Activated T-cell treated with anti-CD3 and anti-CD28 coated beads for 4 hours (primary cell): ENCODE measurements around the gene GSTK1.

Experiments used
- DNase-seq: peaks from one replicate; pipeline ENCODE4 v3.0.0-alpha.2; 2020

GSTK1 gene

DNA sequence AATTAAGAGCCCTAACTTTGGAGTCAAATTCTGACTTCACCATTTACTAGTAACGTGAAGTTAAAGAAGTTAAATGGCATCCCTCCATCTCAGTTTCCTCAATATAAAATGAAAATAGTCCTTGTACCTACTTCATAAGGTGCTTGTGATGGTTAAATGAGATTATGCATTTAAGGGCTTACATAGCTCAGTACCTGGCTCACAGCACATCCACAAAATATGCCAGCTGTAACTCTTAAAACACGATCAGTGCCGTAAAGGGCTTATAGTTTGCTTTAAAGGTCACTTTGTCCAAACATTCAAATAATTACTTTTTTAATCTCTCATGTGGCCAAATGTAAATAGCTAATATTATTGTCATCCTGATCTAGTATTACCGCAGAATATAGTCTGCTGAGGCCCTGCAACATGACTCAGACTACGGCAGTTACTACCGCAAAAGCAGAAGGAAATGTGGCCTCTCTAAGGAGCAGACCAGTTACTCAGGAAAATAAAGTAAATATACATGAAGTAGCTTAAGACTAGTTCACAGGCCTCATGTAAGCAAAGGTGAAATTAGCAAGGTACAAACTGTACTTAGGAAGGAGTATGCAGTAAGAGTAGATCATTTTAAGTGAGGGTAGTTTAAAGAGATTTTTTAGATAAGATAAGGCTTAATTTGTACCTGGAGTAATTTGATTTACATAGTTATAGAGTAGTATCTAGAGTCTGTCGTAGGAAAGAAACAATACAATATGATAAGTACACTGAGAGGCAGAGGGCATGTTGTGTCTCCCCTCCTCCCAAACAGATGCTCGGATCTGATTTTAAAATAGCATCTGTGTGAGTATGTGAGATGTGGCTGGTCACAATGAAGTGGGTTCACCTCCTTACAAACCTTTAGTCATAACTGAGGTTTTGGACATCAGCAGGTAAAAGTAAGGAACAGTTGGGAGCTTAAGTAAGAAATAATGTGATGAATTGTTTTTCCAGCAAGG lies 38.0 kb downstream of the GSTK1 start:
- DNase-seq: no peak

GRCh38 chr7:143303733-143304132 lies 40.5 kb downstream of the GSTK1 start:
- DNase-seq: no peak

DNA sequence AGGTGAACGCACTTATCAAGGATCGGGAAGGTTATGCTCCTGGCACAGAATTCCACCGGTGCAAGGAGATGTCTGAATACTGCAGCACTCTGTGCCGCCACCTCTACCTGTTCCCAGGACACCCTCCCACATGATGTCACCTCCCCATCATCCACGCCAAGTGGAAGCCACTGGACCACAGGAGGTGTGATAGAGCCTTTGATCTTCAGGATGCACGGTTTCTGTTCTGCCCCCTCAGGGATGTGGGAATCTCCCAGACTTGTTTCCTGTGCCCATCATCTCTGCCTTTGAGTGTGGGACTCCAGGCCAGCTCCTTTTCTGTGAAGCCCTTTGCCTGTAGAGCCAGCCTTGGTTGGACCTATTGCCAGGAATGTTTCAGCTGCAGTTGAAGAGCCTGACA lies 41.7 kb downstream of the GSTK1 start:
- DNase-seq: no peak

GRCh38 chr7:143305423-143306070 lies 42.3 kb downstream of the GSTK1 start:
- DNase-seq: peak; percentile 61

DNA sequence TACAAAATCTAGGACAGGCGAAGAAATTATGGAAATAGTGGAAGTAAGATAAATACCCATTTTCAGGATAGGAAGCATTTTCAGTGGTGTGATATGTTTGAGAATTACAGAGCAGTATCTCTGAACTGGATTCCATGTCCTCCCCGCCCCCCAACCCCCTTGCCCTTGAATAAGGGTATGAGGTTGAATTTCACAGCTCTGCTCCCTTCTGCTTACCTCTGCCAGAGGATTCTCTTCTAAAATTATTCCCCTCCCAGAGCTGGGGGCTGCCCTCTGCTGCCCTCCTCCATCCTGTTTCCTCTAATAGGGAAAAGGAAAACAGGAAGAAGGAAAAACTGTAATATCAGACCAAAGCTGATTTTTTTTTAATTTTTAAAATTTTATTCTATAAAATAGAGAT lies 45.4 kb downstream of the GSTK1 start:
- no peak for DNase-seq

DNA sequence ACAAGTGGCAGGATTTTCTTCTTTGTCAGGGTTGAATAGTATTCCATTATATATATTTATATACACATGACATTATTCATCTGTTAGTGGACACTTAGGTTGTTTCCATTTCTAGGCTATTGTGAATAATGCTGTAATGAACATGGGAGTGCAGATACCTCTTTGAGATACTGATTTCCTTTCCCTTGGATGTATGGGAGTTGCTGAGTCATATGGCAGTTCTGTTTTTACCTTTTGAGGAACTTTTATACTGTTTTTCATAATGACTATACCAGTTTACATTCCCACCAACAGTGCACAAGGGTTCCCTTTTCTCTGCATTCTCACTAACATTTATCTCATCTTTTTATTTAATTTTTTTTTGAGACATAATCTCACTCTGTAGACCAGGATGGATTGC lies 50.9 kb downstream of the GSTK1 start:
- DNase-seq: no peak

DNA sequence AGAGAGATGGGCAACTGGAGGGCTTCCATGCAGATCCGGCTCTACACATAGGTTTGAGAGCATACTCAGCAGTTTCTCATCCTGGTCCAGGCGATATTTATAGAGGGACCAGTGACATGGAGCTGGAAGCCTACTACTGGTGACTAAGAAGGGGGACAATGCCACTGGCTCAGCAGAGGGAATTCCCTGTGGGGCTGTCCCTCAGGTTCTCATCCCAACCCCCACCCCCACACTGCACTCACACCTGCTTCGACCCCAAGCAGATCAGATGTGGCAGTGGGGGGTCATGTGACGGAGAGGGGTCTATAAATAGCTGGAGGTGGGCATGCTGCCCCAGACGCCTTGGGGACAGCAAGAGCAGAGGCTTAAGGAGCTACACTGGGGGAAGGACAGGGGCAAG lies 52.5 kb downstream of the GSTK1 start, which contains the start of gene CLCN1:
TSS of gene CLCN1 (plus strand) at position 336 of the 400 bp plus-strand sequence. CDS start 102 bp downstream, outside the sequence.
- DNase-seq: no peak

GRCh38 chr7:143316492-143316891 lies 53.3 kb downstream of the GSTK1 start:
- no peak for DNase-seq

DNA sequence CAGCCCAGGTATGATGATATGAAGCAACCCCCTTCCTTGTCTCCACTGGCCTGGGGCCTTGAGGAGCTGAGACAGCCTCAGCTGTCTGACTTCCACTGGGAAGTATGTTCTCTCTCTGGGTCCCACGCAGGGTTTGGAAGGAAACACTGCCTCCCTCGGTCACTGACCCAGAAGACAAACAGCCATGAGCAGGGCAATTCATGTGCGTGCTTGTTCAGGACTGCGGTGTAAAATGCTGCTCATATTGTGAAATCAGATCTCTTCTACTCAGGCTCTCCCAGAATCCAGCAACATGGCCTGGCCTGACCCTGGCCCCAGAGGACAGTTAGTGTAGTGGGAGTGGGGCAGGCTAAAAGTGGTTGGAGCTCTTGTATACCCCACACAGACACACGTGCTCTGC lies 55.4 kb downstream of the GSTK1 start:
- no peak for DNase-seq
